Endothelial cell of umbilical vein (primary cell): ENCODE data around the gene APRT. TPM values are rescaled to one million over a fixed set of nuclear protein-coding genes. Genes with fewer than 3 reads are reported as not detected.

Experiments used
- BruUV-seq: library from RNA; stranded (reverse); fragments of 400-500 nt; replicated peaks from 2 replicates; lab custom pipeline; 2021; lab: Mats Ljungman, UMichigan
- CTCF ChIA-PET: fragments of 300-600, 350-600 bp; sonication (Branson Sonifier 250); formaldehyde crosslinking; loops from one replicate; lab custom pipeline; 2021; ENCODE audit warnings: antibody characterized with exemption, inconsistent platforms; lab: Charles Lee
- POLR2A ChIA-PET: fragments of 300-600, 350-600 bp; sonication (Branson Sonifier 250); formaldehyde crosslinking; loops from one replicate; lab custom pipeline; 2021; ENCODE audit warnings: antibody characterized with exemption, inconsistent platforms; lab: Charles Lee
- DNase-seq: peaks from one replicate; pipeline ENCODE4 v3.0.0-alpha.2; 2011; ENCODE audit warnings: low read depth, low spot score
- FAIRE-seq: peaks from 2 replicates; lab custom pipeline; 2011; peaks lifted over from hg19 to GRCh38; lab: Jason Lieb, UNC
- H2AFZ ChIP-seq: 2 replicates; pipeline ENCODE4 v1.6.0; 2012; ENCODE audit warnings: low read depth, low read length, control low read depth, inconsistent platforms
- H3K27ac ChIP-seq: 2 replicates; pipeline ENCODE4 v1.5.1; 2011; ENCODE audit warnings: low read depth, mild to moderate bottlenecking, control low read depth, low read length, moderate library complexity; ENCODE audit not compliant: insufficient read depth
- H3K27me3 ChIP-seq, 2 experiments: 2 replicates each; pipeline versions ENCODE4 v1.6.0 to v1.6.1; 2011; ENCODE audit warnings: low read length in 2 of 2, mixed read lengths in 1 of 2; ENCODE audit not compliant: control insufficient read depth in 2 of 2, insufficient read depth in 2 of 2
- H3K36me3 ChIP-seq, 2 experiments: 2 replicates in 1 of 2; 3 replicates in 1 of 2; pipeline ENCODE4 v1.5.1; 2011; ENCODE audit warnings: low read length in 2 of 2, mild to moderate bottlenecking in 1 of 2, moderate library complexity in 1 of 2; ENCODE audit not compliant: control insufficient read depth in 2 of 2, insufficient read depth in 2 of 2; ENCODE audit errors: extremely low read depth in 1 of 2
- H3K4me1 ChIP-seq: 3 replicates; pipeline ENCODE4 v1.5.1; 2011; ENCODE audit warnings: mild to moderate bottlenecking, low read length; ENCODE audit not compliant: control insufficient read depth, insufficient read depth; ENCODE audit errors: extremely low read depth
- H3K4me2 ChIP-seq: 2 replicates; pipeline ENCODE4 v1.6.1; 2011; ENCODE audit warnings: low read length, control low read depth, mixed read lengths; ENCODE audit not compliant: insufficient read depth
- H3K4me3 ChIP-seq, 3 experiments: fragments of 200-600 bp in 1 of 3; sonication (generic), shearing (Covaris generic) in 1 of 3; replicated peaks in 1 of 3; 2 replicates each; pipeline ENCODE4 v1.5.1; 2011 to 2016; ENCODE audit warnings: control low read depth in 3 of 3, low read length in 3 of 3, mild to moderate bottlenecking in 2 of 3, inconsistent platforms in 1 of 3, low read depth in 1 of 3, moderate library complexity in 1 of 3; ENCODE audit not compliant: insufficient read depth in 1 of 3
- H3K79me2 ChIP-seq: 2 replicates; pipeline ENCODE4 v1.6.0; 2012; ENCODE audit warnings: low read length, inconsistent platforms; ENCODE audit not compliant: control insufficient read depth, insufficient read depth
- H3K9ac ChIP-seq: replicated peaks from 2 replicates; pipeline ENCODE3; 2011; ENCODE audit warnings: low read length, control low read depth; ENCODE audit not compliant: insufficient read depth; ENCODE audit errors: extremely low read depth
- H3K9me1 ChIP-seq: replicated peaks from 3 replicates; pipeline ENCODE4 v1.6.0; 2011; ENCODE audit warnings: mild to moderate bottlenecking, low read length; ENCODE audit not compliant: control insufficient read depth, insufficient read depth; ENCODE audit errors: extremely low read depth
- H3K9me3 ChIP-seq: replicated peaks from 2 replicates; pipeline ENCODE4 v1.5.1; 2012; ENCODE audit warnings: low read length, inconsistent platforms; ENCODE audit not compliant: control insufficient read depth, insufficient read depth
- H4K20me1 ChIP-seq: replicated peaks from 2 replicates; pipeline ENCODE3; 2011; ENCODE audit warnings: mild to moderate bottlenecking, low read length; ENCODE audit not compliant: control insufficient read depth, insufficient read depth; ENCODE audit errors: extremely low read depth
- EZH2 ChIP-seq: IDR thresholded peaks from 2 replicates; pipeline ENCODE4 v1.6.1; 2012; ENCODE audit warnings: borderline replicate concordance, low read depth, mild to moderate bottlenecking, moderate library complexity, low read length, inconsistent platforms; ENCODE audit not compliant: severe bottlenecking
- FOS ChIP-seq: IDR thresholded peaks from 2 replicates; pipeline ENCODE4 v1.6.1; 2011; ENCODE audit warnings: mild to moderate bottlenecking, low read length, moderate library complexity, borderline replicate concordance; ENCODE audit not compliant: insufficient read depth
- GATA2 ChIP-seq: IDR thresholded peaks from 2 replicates; pipeline ENCODE4 v1.7.0; 2011; ENCODE audit warnings: low read depth, mild to moderate bottlenecking, moderate library complexity, mixed read lengths, low read length; ENCODE audit not compliant: insufficient read length, insufficient read depth
- JUN ChIP-seq: IDR thresholded peaks from 2 replicates; pipeline ENCODE4 v1.6.1; 2011; ENCODE audit warnings: borderline replicate concordance, low read depth; ENCODE audit not compliant: insufficient read length, insufficient read depth
- MAX ChIP-seq: IDR thresholded peaks from 2 replicates; pipeline ENCODE4 v1.6.1; 2011; ENCODE audit not compliant: insufficient read depth, insufficient read length
- MYC ChIP-seq: IDR thresholded peaks from one replicate; pipeline ENCODE4 v1.6.1; 2011; ENCODE audit warnings: mild to moderate bottlenecking, low read depth, low read length
- POLR2A ChIP-seq: IDR thresholded peaks from 2 replicates; pipeline ENCODE4 v1.6.1; 2012; ENCODE audit warnings: low read depth, mild to moderate bottlenecking, control low read depth, low read length
- POLR2AphosphoS5 ChIP-seq: IDR thresholded peaks from 2 replicates; pipeline ENCODE4 v1.6.1; 2012; ENCODE audit warnings: low read depth, mild to moderate bottlenecking, control low read depth, low read length, moderate library complexity; ENCODE audit not compliant: insufficient read depth
- dilution Hi-C: fragments of 300-500 bp; cut with MboI; formaldehyde crosslinking; loops from one replicate; pipeline ENCODE4 v1.15.0; 2019; ENCODE audit warnings: low sequenced_read_pairs; ENCODE audit not compliant: extremely low pct_ligation_motif_present
- intact Hi-C: fragments of 100-400 bp; cut with micrococcal nuclease; formaldehyde crosslinking; loops from one replicate; pipeline ENCODE4 v1.10.0; 2022
- polyA plus RNA-seq, 4 experiments: library from polyadenylated mRNA; depleted of rRNA in 3 of 4; stranded (reverse) in 3 of 4; unstranded in 1 of 4; fragments of >200 nt; gene quantifications; 2 replicates each; pipeline versions ENCODE4 v1.2.1 to v1.2.3, GENCODE V29; 2011 to 2012; ENCODE audit warnings: missing spikeins in 1 of 4
- total RNA-seq: library from RNA; stranded (reverse); gene quantifications from 2 replicates; pipeline ENCODE4 v1.2.3, GENCODE V29; 2021
- TF ChIP-seq, protein P1 (sequence below), 2 donors: IDR thresholded peaks; 1 replicate in 1 of 2; 2 replicates in 1 of 2; pipeline ENCODE4 v1.5.1; 2011; ENCODE audit warnings: low read length in 2 of 2, mild to moderate bottlenecking in 2 of 2, moderate library complexity in 2 of 2, control low read depth in 1 of 2, inconsistent platforms in 1 of 2, low read depth in 1 of 2; ENCODE audit not compliant: insufficient read depth in 1 of 2; ENCODE audit errors: extremely low read depth in 1 of 2

The APRT gene
- total and polyA plus RNA-seq, 2 donors (not counting 3 experiments of a cell fraction or from before 2014, with no cell fraction given): 143 to 152 TPM

- POLR2A ChIA-PET: no interaction called here
- dilution Hi-C loops: no loop called here
- TF ChIP-seq MYC: no peak
- no peak for TF ChIP-seq JUN
- TF ChIP-seq, protein P1, sequence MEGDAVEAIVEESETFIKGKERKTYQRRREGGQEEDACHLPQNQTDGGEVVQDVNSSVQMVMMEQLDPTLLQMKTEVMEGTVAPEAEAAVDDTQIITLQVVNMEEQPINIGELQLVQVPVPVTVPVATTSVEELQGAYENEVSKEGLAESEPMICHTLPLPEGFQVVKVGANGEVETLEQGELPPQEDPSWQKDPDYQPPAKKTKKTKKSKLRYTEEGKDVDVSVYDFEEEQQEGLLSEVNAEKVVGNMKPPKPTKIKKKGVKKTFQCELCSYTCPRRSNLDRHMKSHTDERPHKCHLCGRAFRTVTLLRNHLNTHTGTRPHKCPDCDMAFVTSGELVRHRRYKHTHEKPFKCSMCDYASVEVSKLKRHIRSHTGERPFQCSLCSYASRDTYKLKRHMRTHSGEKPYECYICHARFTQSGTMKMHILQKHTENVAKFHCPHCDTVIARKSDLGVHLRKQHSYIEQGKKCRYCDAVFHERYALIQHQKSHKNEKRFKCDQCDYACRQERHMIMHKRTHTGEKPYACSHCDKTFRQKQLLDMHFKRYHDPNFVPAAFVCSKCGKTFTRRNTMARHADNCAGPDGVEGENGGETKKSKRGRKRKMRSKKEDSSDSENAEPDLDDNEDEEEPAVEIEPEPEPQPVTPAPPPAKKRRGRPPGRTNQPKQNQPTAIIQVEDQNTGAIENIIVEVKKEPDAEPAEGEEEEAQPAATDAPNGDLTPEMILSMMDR (IDR thresholded peaks at IDR 0.05; ENCODE audit: extremely low read depth in 1 of 2, insufficient read depth in 1 of 2, low read depth in 1 of 2, low read length in 2 of 2): no peak
- no peak for TF ChIP-seq FOS
- no peak for TF ChIP-seq GATA2
- TF ChIP-seq POLR2A: no peak
- no peak for TF ChIP-seq MAX
- no peak for TF ChIP-seq EZH2
- TF ChIP-seq POLR2AphosphoS5: no peak
These were observed 11.5 kb downstream of the APRT start for GRCh38 chr16:88800277-88800592.

More at GRCh38 chr16:88800277-88800592, 11.5 kb downstream of the APRT start:
- H3K27ac ChIP-seq: no peak overlapping the region
- intact Hi-C loops: no loop called here
- no peaks in the 10 kb centered on the region for H4K20me1 ChIP-seq
- DNase-seq (no peak), FAIRE-seq (no peak)
- no peaks in the 10 kb centered on the region for H3K9me1 ChIP-seq
- no TSS peak for BruUV-seq
- no peaks in the 10 kb centered on the region for H3K9me3 ChIP-seq
- H2AFZ ChIP-seq: no peak overlapping the region
- CTCF ChIA-PET: interaction anchor here (1.3 to 2.3 kb wide), 3 partner anchors 15 to 63 kb away, joined by 4 to 14 read pairs (median 5); partner anchors contain the start of gene PIEZO1
- H3K9ac ChIP-seq: no peak overlapping the region
- H3K4me2 ChIP-seq: no peak overlapping the region
- no peak overlapping the region for H3K4me3 ChIP-seq
- H3K36me3 ChIP-seq: no peaks in the 10 kb centered on the region
- H3K27me3 ChIP-seq: no peaks in the 10 kb centered on the region
- peaks cover 13% of the 10 kb centered on the region for H3K79me2 ChIP-seq
- H3K4me1 ChIP-seq: peaks cover 10% of the 10 kb centered on the region
